Mucosa of rectum (tissue), 2 donors: ENCODE measurements around the gene FFAR3.

ENCODE experiments used
- H3K27ac ChIP-seq, 2 donors: one replicate each; pipeline ENCODE4 v1.7.0; 2013; ENCODE audit warnings: inconsistent platforms in 2 of 2, low read depth in 2 of 2, low read length in 2 of 2
- H3K27me3 ChIP-seq, 2 donors: one replicate each; pipeline ENCODE4 v1.7.0; 2013; ENCODE audit warnings: low read length in 2 of 2; ENCODE audit not compliant: control insufficient read depth in 2 of 2, insufficient read depth in 2 of 2
- H3K36me3 ChIP-seq, 2 donors: one replicate each; pipeline ENCODE4 v1.7.0; 2013; ENCODE audit warnings: low read length in 2 of 2; ENCODE audit not compliant: control insufficient read depth in 2 of 2, insufficient read depth in 2 of 2
- H3K4me1 ChIP-seq, 2 donors: one replicate each; pipeline ENCODE4 v1.7.0; 2013; ENCODE audit warnings: low read length in 2 of 2, mild to moderate bottlenecking in 1 of 2; ENCODE audit not compliant: control insufficient read depth in 2 of 2, insufficient read depth in 2 of 2
- H3K4me3 ChIP-seq, 2 donors: one replicate each; pipeline ENCODE4 v1.7.0; 2013; ENCODE audit warnings: low read length in 2 of 2
- H3K9ac ChIP-seq, 2 donors: one replicate each; pipeline ENCODE4 v1.7.0; 2013; ENCODE audit warnings: low read length in 2 of 2, low read depth in 1 of 2, mild to moderate bottlenecking in 1 of 2
- H3K9me3 ChIP-seq, 2 donors: one replicate each; pipeline ENCODE4 v1.7.0; 2013; ENCODE audit warnings: low read length in 2 of 2; ENCODE audit not compliant: control insufficient read depth in 2 of 2
- donor health status: healthy.
- donor health status: Normal muscosa, but diverticular disease.

Gene FFAR3

GRCh38 chr19:35383536-35383935, 25.3 kb downstream of the FFAR3 start:
- H3K4me1 ChIP-seq, result no peaks in the 10 kb centered on the region
- H3K27me3 ChIP-seq, result no peaks in the 10 kb centered on the region

GRCh38 chr19:35388277-35389054, 30.2 kb downstream of the FFAR3 start:
- Histone ChIP-seq H3K4me1 (no peaks in the 10 kb centered on the region), H3K4me3 (no peak overlapping the region), H3K36me3 (no peaks in the 10 kb centered on the region), H3K9me3 (peaks cover 0 to 2% of the 10 kb centered on the region in 2 donors), H3K9ac (no peak overlapping the region), H3K27ac (no peak overlapping the region), H3K27me3 (no peaks in the 10 kb centered on the region)

More at GRCh38 chr19:35383536-35383935, 25.3 kb downstream of the FFAR3 start:
- H3K4me3 ChIP-seq, result no peak overlapping the region
- peaks cover 0 to 2% of the 10 kb centered on the region in 2 donors for H3K9me3 ChIP-seq
- H3K27ac ChIP-seq, result no peak overlapping the region
- H3K9ac ChIP-seq, result no peak overlapping the region
- H3K36me3 ChIP-seq, result no peaks in the 10 kb centered on the region

GRCh38 chr19:35389192-35389861, 31.1 kb downstream of the FFAR3 start:
- Histone ChIP-seq H3K4me3 (no peak overlapping the region), H3K9me3 (peaks cover 0 to 2% of the 10 kb centered on the region in 2 donors), H3K4me1 (no peaks in the 10 kb centered on the region), H3K36me3 (no peaks in the 10 kb centered on the region), H3K27ac (no peak overlapping the region), H3K27me3 (no peaks in the 10 kb centered on the region), H3K9ac (no peak overlapping the region)

- Histone ChIP-seq H3K9me3 (no peaks in the 10 kb centered on the region), H3K4me1 (peaks cover 0 to 2% of the 10 kb centered on the region in 2 donors), H3K27me3 (no peaks in the 10 kb centered on the region), H3K27ac (no peak overlapping the region), H3K36me3 (no peaks in the 10 kb centered on the region), H3K4me3 (no peak overlapping the region), H3K9ac (no peak overlapping the region)
Observed at GRCh38 chr19:35392742-35393715, 34.8 kb downstream of the FFAR3 start.

GRCh38 chr19:35395382-35396199, 37.3 kb downstream of the FFAR3 start:
- Histone ChIP-seq H3K27ac (no peak overlapping the region), H3K9ac (no peak overlapping the region)

GRCh38 chr19:35396240-35396885, 38.1 kb downstream of the FFAR3 start:
- H3K27ac ChIP-seq, result no peak overlapping the region
- no peaks in the 10 kb centered on the region for H3K9me3 ChIP-seq
- H3K4me1 ChIP-seq, result peaks cover 0 to 2% of the 10 kb centered on the region in 2 donors
- H3K36me3 ChIP-seq, result no peaks in the 10 kb centered on the region
- no peaks in the 10 kb centered on the region for H3K27me3 ChIP-seq
- no peak overlapping the region for H3K9ac ChIP-seq
- no peak overlapping the region for H3K4me3 ChIP-seq

More at GRCh38 chr19:35395382-35396199, 37.3 kb downstream of the FFAR3 start:
- Histone ChIP-seq H3K4me3 (no peak overlapping the region), H3K36me3 (no peaks in the 10 kb centered on the region), H3K9me3 (no peaks in the 10 kb centered on the region), H3K27me3 (no peaks in the 10 kb centered on the region), H3K4me1 (peaks cover 0 to 2% of the 10 kb centered on the region in 2 donors)

GRCh38 chr19:35397064-35397463, 38.8 kb downstream of the FFAR3 start:
- Histone ChIP-seq H3K27ac (no peak overlapping the region), H3K4me1 (peaks cover 0 to 2% of the 10 kb centered on the region in 2 donors), H3K4me3 (no peak overlapping the region), H3K36me3 (no peaks in the 10 kb centered on the region), H3K9me3 (no peaks in the 10 kb centered on the region), H3K27me3 (no peaks in the 10 kb centered on the region), H3K9ac (no peak overlapping the region)

GRCh38 chr19:35398570-35398969, 40.3 kb downstream of the FFAR3 start:
- Histone ChIP-seq H3K36me3 (no peaks in the 10 kb centered on the region), H3K4me3 (no peak overlapping the region), H3K9me3 (no peaks in the 10 kb centered on the region), H3K4me1 (peaks cover 0 to 2% of the 10 kb centered on the region in 2 donors), H3K27ac (no peak overlapping the region), H3K27me3 (no peaks in the 10 kb centered on the region), H3K9ac (no peak overlapping the region)

- Histone ChIP-seq H3K9ac (no peak overlapping the region), H3K36me3 (no peaks in the 10 kb centered on the region), H3K4me1 (peaks cover 0 to 2% of the 10 kb centered on the region in 2 donors), H3K27me3 (no peaks in the 10 kb centered on the region), H3K4me3 (no peak overlapping the region), H3K9me3 (no peaks in the 10 kb centered on the region), H3K27ac (no peak overlapping the region)
Observed at GRCh38 chr19:35399231-35399630, 41.0 kb downstream of the FFAR3 start.
